ENCODE data around the gene RAD9A. TPM values are rescaled to one million over a fixed set of nuclear protein-coding genes. Genes with fewer than 3 reads are reported as not detected.

The RAD9A gene
- total RNA-seq, 1 donor from 2014 or later, result 8.1 TPM

GRCh38 chr11:67437809-67438157 lies 46.0 kb downstream of the RAD9A start:
- DNase-seq (ENCODE audit: low read depth), result no peak

- DNase-seq (ENCODE audit: low read depth), result no peak
These were observed 46.5 kb downstream of the RAD9A start for GRCh38 chr11:67438158-67438902.

- peak; percentile 96 for DNase-seq (ENCODE audit: low read depth)
These were observed 47.8 kb downstream of the RAD9A start for GRCh38 chr11:67439321-67440228.

- no peak for DNase-seq (ENCODE audit: low read depth)
These were observed 48.7 kb downstream of the RAD9A start for GRCh38 chr11:67440229-67441097.

- no peak for DNase-seq (ENCODE audit: low read depth)
These were observed 49.3 kb downstream of the RAD9A start for GRCh38 chr11:67441098-67441563.

GRCh38 chr11:67441731-67442351 lies 50.1 kb downstream of the RAD9A start:
- no peak for DNase-seq (ENCODE audit: low read depth)

- no peak for DNase-seq (ENCODE audit: low read depth)
These were observed 51.0 kb downstream of the RAD9A start for GRCh38 chr11:67442504-67443404.

GRCh38 chr11:67445515-67445914 lies 53.7 kb downstream of the RAD9A start:
- no peak for DNase-seq (ENCODE audit: low read depth)

Other genes with a start within 250 kb of the RAD9A start
- 101 TPM in 2 replicates for gene GRK2, start 125.5 kb upstream of the RAD9A start, total RNA-seq
- 18.6 and 24.5 TPM in 2 replicates for gene ANKRD13D, start 102.7 kb upstream of the RAD9A start, total RNA-seq
- 17.7 and 18.3 TPM in 2 replicates for gene SSH3, start 88.5 kb upstream of the RAD9A start, total RNA-seq
- gene POLD4, start 38.4 kb upstream of the RAD9A start, total RNA-seq, result 105 and 115 TPM in 2 replicates
- gene CLCF1, start 18.4 kb upstream of the RAD9A start, total RNA-seq, result 3.3 and 6.8 TPM in 2 replicates
- 229 and 241 TPM in 2 replicates for gene PPP1CA, start 9.9 kb downstream of the RAD9A start, total RNA-seq
- gene TBC1D10C, start 12.1 kb downstream of the RAD9A start, total RNA-seq, result not detected in 2 replicates
- gene CARNS1, start 23.7 kb downstream of the RAD9A start, total RNA-seq, result 49.7 and 83.0 TPM in 2 replicates
- 53.3 and 77.4 TPM in 2 replicates for gene RPS6KB2, start 36.5 kb downstream of the RAD9A start, total RNA-seq
- gene PTPRCAP, start 45.7 kb downstream of the RAD9A start, total RNA-seq, result 0.88 and 0.94 TPM in 2 replicates
- gene CORO1B, start 51.5 kb downstream of the RAD9A start, total RNA-seq, result 64.5 and 66.9 TPM in 2 replicates
- gene GPR152, start 60.7 kb downstream of the RAD9A start, total RNA-seq, result not detected in 2 replicates
- gene CABP4, start 63.4 kb downstream of the RAD9A start, total RNA-seq, result 1.7 and 4.9 TPM in 2 replicates
- gene TMEM134, start 77.3 kb downstream of the RAD9A start, total RNA-seq, result 62.2 and 144 TPM in 2 replicates
- 47.9 and 56.4 TPM in 2 replicates for gene AIP, start 91.0 kb downstream of the RAD9A start, total RNA-seq
- 24.8 and 34.6 TPM in 2 replicates for gene PITPNM1, start 113.4 kb downstream of the RAD9A start, total RNA-seq
- gene CDK2AP2, start 116.2 kb downstream of the RAD9A start, total RNA-seq, result 31.2 and 48.4 TPM in 2 replicates
- not detected in 2 replicates for gene CABP2, start 131.5 kb downstream of the RAD9A start, total RNA-seq
- gene GSTP1, start 191.8 kb downstream of the RAD9A start, total RNA-seq, result 152 and 246 TPM in 2 replicates
- gene NDUFV1, start 214.9 kb downstream of the RAD9A start, total RNA-seq, result 195 and 214 TPM in 2 replicates
- gene NUDT8, start 238.0 kb downstream of the RAD9A start, total RNA-seq, result 2.3 and 5.9 TPM in 2 replicates
- gene TBX10, start 247.8 kb downstream of the RAD9A start, total RNA-seq, result not detected in 2 replicates